GM19043 (cell line): ENCODE measurements around the gene COMMD8.

ENCODE experiments used
- ATAC-seq: cut with Tn5 transposase; IDR thresholded peaks from one replicate; pipeline ENCODE4 v1.9.1; 2021; ENCODE audit warnings: low read depth; ENCODE audit not compliant: unreplicated experiment

Gene COMMD8

DNA sequence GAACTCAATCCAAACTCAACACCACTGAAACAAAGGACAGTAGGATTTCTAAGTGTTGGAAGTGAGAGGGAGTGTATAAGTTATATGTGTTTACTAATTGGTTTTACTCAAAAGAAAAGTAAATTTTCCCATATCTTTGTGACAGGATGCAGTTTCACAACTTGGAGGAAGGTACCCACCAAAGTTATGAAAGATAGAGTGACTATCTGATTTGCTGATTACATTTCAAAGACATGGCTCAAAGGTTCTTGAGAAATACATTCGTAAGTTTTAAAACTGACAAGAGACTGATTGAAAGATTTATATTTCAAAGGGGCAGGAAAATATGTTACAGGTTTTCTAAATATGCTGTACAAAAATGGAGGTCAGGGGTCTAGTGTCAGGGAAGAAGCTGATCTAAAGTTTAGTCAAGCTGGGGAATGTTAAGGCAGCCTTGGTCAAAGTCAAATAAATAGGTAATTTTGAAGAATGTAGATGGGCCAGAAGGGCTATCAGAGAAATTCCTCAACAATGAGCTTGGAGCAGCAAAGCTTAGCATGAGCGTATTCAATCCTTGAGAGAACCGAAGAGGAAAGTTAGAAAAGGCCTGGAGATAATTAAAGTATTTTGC lies 9.7 kb upstream of the COMMD8 start:
- ATAC-seq = no peak

DNA sequence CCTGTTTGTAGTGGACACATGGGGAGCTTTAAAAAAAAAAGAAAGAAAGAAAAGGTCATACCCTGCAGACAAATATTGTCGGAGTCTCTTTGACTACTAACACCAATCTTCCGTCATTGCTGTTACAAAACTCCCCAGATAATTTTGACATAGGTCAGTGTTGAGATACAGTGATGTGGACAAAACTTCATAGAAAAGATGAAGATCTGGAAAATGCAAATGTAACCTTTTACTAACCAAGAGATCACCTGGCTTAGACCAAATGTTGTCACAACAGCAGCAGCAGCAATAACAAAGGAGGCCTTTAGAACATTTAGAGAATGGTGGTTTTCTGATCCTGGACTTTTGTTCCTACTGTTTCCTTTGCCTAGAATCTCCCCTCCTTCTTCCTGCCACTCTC lies 8.1 kb upstream of the COMMD8 start:
- no peak for ATAC-seq

DNA sequence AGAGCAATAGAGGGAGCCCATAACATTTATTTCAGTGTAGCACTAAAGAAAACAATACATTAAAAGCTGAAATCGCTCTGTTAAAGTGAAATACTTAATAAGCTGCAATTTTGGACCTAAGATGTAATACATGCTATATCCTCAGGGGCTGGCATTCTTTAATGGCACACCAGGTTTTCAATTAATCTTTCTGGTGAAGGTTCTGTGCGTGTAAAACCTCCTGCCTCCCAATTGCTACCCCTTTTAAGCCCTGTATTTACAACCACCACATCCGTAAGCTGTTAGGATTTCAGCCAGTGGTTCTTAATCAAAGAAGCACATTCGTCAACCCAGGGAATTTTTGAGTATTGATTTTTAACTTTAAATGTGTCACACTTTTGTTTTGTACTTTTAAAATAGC lies 7.6 kb upstream of the COMMD8 start:
- no peak for ATAC-seq

DNA sequence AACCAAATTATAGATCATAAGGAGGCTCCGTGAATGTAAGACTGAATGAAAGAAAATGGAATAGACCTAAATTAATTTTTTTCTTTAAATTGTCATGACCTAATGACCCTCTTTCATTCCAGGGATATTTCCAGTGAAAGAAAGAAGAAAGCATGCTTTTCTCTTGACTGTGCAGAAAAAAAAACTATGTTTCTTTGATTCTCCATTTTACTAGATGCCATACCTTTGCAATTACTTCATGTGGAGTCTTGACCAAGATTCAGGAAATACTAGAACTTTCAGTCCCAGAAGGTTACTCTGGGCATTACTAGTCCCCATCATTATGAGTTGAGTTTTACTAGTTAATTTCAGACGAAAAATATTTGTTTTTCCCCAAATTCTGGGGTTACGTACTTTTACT lies 6.4 kb upstream of the COMMD8 start:
- no peak for ATAC-seq

DNA sequence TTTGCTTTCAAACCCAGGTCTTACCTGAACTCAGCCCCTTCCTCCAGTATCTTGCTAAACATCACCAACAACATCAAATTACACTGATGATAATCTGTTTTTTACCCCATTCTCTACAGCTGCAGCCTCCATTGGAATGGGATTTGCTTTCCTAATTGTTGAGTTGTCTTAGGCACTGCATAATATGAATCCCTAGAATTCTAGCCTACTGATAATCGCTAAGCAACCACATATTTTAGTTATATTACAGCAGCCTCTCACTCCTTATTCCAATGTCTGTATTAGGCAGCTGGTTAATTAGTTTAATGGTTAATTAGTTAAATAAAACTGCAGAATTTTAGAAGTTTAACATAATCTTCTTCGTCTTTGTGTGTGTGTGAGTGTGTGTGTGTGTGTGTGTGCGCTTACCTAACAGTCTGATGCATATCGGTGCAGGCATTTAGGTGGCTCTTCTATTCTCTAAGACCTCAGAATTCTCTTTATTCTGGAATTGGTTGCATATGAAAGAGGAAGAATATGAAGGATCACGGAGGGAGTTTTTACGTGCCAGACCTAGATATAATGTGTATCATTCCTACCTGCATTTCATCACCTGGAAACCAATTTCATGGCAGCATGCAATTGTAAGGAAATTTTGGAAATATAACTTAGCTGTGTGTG lies 5.3 kb upstream of the COMMD8 start:
- ATAC-seq = no peak

DNA sequence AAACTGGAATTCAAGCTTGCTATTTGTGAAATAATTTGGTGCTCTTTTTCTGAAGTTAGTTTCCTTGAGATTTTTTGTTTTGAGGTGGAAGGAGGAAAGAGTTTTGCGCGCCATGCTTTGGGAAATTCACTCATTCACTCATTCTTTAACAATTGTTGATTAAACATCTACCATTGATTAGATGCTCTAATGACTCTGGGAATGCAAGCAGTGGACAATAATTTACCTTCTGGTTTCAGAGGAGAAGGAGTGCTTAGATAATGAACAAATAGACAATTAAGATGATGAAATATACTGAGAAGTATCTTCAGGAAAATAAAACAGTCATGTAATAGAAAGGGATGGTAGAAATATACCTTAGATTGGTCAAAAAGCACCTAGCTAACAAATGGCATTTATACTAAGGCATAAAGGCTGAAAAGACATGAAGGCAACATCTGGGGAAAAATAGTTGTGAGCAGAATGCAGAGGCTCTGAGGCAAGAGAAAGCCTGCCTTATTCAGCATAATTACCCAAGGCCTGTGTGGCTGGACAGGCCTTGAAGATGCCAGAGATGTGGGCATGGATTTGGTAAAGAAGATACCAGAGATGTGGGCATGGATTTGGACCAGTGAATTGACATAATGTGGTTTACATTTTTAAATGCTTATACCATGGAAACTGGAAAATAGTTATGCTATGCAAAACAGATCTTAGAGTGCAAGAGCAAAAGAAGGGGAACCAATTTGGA lies 2.7 kb upstream of the COMMD8 start:
- ATAC-seq = no peak

DNA sequence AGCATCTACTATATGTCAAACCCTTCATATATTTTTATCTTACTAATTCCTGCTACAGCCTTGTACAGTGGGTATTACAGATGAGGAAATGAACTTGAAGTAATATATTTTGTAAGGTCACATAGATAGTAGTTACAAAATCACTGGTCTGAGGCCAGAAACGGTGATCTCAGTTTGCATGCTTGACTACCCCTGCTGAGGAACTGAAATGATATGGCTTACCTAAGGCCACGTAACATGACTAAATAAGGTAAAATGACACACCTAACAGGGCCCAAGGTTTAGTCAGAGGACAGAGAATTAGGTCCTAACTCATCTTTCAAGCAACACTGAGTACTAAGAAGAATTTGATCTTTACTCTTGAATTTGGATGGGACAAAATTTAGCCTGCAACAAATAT lies 1.5 kb upstream of the COMMD8 start:
- peak; percentile 37 for ATAC-seq

DNA sequence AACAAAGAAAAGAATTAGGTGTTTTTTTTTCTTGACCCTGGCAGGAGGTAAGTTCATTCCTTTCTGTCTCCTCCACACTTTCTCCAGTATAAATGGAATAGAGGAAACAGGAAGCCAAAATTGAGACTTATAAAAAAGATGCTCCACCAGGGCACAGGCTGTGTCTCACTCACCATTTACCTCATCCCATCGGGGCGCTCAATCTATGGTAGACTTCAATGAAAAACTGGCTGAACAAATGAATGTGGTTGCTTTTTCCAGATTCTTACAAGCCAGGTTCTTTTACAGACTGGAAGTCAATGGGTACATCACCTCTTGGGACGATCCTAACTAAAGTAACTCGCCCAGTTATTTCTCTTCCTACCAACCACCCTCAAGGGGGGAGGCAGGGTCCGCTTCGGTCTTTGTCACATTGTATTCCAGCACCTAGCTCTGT lies 685 bp downstream of the COMMD8 start:
- peak; percentile 14 for ATAC-seq

DNA sequence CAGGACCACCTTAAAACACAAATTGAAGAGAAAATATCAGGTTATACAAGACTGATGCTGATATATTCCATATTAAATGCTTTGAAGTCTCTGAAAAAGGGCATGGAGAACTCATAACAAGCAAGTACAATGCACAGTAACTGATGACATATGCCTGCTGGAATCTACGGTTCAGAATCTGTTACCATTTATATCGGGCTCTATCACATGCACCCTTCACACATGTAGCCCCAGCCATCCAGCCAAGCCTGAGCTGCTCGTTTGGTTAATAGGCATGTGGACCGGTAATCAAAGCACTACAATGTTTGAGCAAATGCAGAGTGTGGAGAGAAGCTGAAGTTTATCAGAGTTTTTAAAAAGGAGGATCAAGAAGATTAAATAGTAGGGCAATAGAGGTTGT lies 11.8 kb downstream of the COMMD8 start:
- ATAC-seq = no peak

DNA sequence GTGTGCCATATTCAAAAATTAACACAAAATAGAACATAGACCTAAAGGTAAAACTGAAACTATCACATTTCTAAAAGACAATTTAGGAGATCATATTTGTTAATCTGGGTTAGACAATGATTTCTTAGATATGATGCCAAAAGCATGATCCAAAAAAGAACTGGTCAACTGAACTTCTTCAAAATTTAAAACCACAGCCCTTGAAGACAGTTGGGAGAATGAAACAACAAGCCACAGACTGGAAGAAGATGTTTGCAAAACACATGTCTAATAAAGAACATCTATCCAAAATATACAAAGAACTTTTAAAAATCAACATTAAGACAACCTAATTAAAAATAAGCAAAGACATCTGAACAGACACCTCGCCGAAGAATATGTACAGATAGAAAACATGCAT lies 19.5 kb downstream of the COMMD8 start:
- ATAC-seq = no peak

DNA sequence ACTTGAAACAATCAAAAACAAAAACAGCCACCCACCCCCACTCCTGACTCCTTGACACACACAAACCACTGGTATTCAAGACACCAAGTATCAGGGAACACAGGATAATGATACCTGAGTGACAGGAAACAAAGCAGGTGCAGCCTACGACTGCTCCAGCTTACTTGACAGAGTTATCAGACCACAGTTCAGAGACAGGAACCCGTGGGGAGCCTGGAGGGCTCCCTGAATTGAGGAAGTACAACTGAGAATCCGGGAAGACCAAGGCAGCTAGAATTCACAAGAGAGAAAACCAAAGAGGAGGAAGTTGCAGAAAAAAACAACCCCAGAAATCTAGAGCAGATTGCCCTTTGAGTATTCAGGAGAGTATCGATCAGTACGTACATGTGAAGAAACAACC lies 20.5 kb downstream of the COMMD8 start:
- ATAC-seq = peak; percentile 88

DNA sequence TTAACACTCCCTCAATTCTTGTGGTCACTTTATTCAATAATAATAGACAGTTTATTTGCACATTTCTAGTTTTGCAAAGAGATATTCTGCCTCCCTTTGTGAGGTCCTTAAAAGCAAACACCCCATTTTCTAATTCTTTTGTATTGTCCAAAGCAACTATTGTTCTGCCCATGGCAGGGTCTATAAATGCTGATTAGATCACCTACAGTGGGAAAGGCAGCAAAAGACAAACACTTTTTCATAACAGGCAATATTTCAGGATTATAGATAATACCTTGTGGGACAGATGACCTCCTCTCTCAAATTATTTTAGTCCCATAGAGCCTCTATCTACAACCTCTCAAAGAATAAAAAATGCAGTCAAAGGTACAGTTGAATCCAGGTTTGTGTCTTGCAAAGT lies 28.6 kb downstream of the COMMD8 start:
- no peak for ATAC-seq

DNA sequence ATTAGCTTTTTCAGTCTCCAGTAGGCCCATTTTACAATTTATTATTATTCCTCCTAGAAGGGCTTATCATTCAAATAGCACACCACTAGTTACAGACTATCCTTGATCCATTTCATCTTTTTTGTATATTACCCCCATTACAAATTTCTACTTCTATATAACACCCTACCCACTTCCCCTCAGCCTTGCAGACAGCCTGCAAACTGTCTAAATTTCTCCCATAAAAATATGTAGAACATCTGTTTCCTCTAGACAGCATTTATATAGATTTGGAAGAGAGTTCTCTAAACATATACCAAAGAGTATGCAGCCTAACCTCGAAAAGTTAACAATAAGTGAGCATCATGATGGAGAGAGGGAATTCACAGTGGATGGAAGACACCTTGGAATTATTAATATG lies 30.8 kb downstream of the COMMD8 start:
- no peak for ATAC-seq

DNA sequence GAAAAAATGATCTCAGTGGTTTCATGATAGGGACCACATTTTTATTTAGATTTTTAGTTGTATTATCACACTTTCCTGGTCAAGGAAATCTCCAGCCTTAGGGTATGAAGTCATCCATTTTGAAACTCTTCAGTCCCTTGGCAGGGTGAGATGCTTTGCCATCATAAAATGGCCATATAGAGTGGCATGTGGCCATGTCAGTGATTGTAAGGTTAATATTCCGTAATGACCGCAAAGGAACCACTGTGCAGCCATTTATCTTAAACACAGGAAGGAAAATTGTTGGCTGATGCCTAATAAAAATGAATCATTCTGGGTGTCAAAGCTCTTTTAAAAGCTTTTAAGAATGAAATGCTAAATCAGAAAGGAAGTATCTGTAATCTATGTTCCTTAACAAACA lies 35.6 kb downstream of the COMMD8 start:
- no peak for ATAC-seq

DNA sequence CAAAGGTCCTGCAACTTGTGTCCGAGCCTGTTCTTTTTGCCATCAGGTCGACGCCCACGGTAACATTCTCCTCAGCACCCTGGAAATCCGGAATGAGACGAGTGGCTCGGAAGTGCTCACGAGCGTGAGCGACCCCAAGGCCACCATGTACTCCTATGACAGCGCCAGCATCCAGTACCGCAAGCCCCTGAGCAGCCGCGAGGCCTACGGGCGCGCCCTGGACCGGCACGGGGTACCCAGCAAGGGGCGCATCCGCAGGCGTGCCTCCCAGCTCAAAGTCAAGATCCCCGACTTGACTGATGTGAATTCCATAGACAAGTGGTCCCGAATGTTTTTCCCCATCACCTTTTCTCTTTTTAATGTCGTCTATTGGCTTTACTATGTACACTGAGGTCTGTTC lies 37.9 kb downstream of the COMMD8 start:
- no peak for ATAC-seq

DNA sequence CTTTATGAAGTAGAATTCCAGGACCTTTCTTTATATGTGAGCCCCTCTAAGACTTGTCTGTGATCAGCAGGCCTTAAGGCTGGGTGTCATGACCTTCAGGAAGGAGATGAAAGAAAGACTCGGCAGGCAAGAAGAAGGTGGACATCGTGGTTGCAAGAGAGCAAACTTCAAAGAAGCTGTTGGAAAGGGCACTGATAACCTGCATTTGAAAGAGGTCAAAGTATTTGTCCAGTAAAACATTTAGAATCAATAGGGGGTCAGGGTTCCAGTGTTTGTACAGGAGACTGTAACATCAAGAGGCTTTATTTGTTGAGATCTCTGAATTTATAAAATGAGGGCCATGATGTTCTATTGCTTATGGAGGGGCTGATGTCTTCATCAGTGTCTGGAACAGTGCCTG lies 44.2 kb downstream of the COMMD8 start:
- ATAC-seq = no peak

DNA sequence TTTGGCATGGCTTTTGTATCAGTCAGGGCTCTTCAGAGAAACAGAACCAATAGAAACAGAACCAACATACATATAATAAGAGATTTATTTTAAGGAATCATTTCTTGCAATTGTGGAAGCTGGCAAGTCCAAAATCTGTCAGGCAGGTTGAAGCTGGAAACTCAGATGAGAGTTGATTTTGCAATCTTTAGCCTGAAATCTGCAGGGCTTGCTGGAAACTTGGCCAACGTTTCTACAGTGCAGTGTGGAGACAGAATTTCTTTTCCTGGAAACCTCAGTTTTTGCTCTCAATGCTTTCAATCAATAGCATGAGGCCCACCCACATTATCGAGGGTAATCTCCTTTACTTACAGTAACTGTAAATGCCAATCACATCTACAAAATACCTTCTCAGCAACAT lies 45.4 kb downstream of the COMMD8 start:
- ATAC-seq = no peak

DNA sequence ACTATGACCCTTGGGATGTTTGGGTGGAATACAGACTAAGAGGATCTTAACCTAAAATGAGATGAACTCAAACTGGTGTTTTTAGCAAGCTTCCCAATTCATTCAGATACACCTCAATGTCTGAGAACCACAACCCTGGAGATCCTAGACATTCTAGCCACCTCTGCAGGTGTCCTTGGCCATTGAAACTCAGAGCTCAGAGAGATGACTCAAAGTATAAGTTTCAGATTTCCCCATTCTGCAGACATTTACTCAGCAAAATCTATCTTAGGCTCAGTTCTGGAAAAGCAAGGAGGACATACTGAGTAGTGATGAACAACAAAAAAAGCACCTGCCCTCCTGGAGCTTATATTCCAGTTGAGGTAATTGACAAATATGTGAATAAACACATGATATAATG lies 47.8 kb downstream of the COMMD8 start:
- peak; percentile 49 for ATAC-seq

DNA sequence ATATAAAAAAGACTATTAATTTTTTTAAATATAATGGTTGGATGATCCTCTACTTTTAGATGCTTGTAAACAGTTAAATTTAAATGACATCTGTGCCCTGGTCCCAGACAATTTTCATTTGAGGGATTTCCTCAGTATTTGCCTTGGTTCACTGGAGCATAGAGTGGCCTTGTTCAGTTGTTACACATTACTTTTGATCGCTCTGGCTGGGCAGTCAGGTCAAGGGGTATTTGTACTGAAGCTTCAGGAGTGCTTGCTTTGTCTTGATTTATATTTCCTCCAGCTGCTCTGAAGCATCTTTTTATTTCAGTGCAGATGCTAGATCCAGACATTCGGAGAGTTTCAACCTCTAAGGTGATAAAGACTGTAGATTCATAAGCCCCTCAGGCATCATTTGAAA lies 50.0 kb downstream of the COMMD8 start:
- peak; percentile 57 for ATAC-seq

DNA sequence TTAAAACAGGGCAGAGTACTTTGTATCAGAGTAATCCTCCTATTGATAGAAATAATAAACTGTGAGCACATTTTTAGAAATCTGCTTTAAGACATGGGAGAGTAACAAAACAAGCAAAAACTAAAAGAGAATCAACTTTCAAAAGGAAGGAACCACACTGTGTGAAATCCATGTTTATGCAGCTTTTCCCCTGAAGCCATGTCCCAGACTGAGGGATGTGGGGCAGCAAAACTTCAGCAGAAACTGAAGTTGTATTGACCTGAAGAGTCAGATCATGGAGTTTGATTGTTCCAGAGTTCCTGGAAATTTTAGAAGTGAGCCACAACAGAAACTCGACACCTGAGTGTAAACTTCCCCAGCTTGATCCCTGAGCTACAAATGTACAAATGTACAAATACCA lies 53.2 kb downstream of the COMMD8 start:
- ATAC-seq = no peak

DNA sequence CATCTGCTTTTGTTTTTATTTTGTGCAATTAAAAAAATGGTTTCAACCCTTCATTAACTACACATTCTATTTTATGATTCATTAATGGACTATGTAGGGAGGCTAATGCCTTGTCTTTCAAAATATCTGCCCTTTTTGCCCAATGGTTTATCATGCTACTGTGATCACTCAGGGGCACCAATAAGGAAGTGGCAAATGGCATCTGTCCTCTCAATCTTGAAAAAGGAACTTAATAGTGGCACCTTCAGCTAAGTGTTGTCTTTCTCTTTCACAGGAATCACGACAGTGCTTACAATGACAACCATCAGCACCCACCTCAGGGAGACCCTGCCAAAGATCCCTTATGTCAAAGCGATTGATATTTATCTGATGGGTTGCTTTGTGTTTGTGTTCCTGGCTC lies 57.1 kb downstream of the COMMD8 start:
- no peak for ATAC-seq
